Muscle layer of duodenum (tissue), 2 donors: ENCODE data around the gene ITPR1.

Experiments used
- H3K27ac ChIP-seq: one replicate; pipeline ENCODE4 v1.7.0; 2013; ENCODE audit warnings: mild to moderate bottlenecking, low read length
- H3K27me3 ChIP-seq: one replicate; pipeline ENCODE4 v1.7.0; 2013; ENCODE audit warnings: low read depth, mild to moderate bottlenecking, control low read depth, low read length
- H3K36me3 ChIP-seq, 2 donors: one replicate each; pipeline ENCODE4 v1.7.0; 2013; ENCODE audit warnings: low read length in 2 of 2, control low read depth in 1 of 2, mild to moderate bottlenecking in 1 of 2; ENCODE audit not compliant: insufficient read depth in 2 of 2, control insufficient read depth in 1 of 2
- H3K4me1 ChIP-seq, 2 donors: one replicate each; pipeline ENCODE4 v1.7.0; 2013; ENCODE audit warnings: low read length in 2 of 2, mild to moderate bottlenecking in 2 of 2, control low read depth in 1 of 2, moderate library complexity in 1 of 2; ENCODE audit not compliant: insufficient read depth in 2 of 2, control insufficient read depth in 1 of 2
- H3K4me3 ChIP-seq, 2 donors: one replicate each; pipeline ENCODE4 v1.7.0; 2013; ENCODE audit warnings: low read length in 2 of 2, low read depth in 1 of 2, mild to moderate bottlenecking in 1 of 2
- H3K9me3 ChIP-seq, 2 donors: one replicate each; pipeline ENCODE4 v1.7.0; 2013; ENCODE audit warnings: low read length in 2 of 2, control low read depth in 1 of 2, mild to moderate bottlenecking in 1 of 2; ENCODE audit not compliant: control insufficient read depth in 1 of 2
- donor health status: healthy.

ITPR1 gene

GRCh38 chr3:4564928-4565586 lies 71.9 kb downstream of the ITPR1 start:
- Histone ChIP-seq H3K4me3 (no peak overlapping the region), H3K36me3 (no peaks in the 10 kb centered on the region), H3K27me3 (no peaks in the 10 kb centered on the region), H3K27ac (no peak overlapping the region), H3K4me1 (peaks cover 0 to 10% of the 10 kb centered on the region in 2 donors), H3K9me3 (no peaks in the 10 kb centered on the region)

DNA sequence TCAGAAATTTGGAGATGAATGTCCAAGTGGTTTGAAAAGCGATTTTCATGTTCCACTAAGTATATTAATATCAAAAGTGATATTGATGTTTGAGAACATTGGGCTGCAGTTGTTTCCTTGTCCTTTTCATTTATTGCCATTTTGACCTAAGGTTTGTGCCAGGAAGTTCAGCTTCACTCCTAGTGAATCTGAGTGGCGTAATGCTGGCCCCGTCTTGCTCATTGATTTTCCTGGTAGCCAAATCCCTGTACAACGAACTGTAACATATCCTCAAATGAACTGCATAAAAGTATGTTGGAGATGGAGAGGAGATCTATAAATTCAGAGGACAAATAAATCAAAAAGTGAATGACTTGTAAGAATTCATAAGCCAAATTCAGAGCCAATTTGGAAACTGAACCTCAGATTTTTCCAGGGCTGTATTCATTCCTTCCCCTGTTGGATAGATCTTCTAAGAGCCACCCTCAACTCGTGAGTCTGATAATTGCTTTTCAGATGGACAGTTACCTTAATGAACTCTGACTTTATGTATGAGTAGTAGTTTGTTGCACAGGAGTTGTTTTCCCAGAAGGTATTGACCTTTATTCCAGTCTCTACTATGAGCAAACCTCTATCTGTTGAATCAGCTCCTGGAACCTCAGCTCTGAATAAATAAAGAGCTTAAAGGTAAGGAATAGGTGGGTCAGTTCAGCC lies 72.8 kb downstream of the ITPR1 start:
- no peak overlapping the region for H3K27ac ChIP-seq
- H3K4me3 ChIP-seq = no peak overlapping the region
- no peaks in the 10 kb centered on the region for H3K9me3 ChIP-seq
- no peaks in the 10 kb centered on the region for H3K27me3 ChIP-seq
- peaks cover 0 to 10% of the 10 kb centered on the region in 2 donors for H3K4me1 ChIP-seq
- H3K36me3 ChIP-seq = no peaks in the 10 kb centered on the region

DNA sequence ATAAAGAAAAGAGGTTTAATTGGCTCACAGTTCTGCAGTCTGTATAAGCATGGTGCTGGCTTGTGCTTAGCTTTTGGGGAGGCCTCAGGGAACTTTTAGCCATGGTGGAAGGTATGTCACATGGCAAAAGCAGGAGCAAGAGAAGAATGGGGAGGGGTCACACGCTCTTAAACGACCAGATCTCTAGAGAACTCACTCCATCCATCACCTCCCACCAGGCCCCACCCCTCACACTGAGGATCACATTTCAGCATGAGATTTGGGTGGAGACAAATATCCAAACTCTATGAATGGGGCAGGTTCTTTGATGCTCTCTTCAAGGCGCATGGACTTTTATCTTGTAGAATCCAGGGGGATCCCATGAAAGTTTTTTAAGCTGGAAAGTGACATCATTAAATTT lies 75.7 kb downstream of the ITPR1 start:
- H3K27ac ChIP-seq = no peak overlapping the region
- no peaks in the 10 kb centered on the region for H3K4me1 ChIP-seq
- no peaks in the 10 kb centered on the region for H3K27me3 ChIP-seq
- H3K9me3 ChIP-seq = no peaks in the 10 kb centered on the region
- no peaks in the 10 kb centered on the region for H3K36me3 ChIP-seq
- H3K4me3 ChIP-seq = no peak overlapping the region

DNA sequence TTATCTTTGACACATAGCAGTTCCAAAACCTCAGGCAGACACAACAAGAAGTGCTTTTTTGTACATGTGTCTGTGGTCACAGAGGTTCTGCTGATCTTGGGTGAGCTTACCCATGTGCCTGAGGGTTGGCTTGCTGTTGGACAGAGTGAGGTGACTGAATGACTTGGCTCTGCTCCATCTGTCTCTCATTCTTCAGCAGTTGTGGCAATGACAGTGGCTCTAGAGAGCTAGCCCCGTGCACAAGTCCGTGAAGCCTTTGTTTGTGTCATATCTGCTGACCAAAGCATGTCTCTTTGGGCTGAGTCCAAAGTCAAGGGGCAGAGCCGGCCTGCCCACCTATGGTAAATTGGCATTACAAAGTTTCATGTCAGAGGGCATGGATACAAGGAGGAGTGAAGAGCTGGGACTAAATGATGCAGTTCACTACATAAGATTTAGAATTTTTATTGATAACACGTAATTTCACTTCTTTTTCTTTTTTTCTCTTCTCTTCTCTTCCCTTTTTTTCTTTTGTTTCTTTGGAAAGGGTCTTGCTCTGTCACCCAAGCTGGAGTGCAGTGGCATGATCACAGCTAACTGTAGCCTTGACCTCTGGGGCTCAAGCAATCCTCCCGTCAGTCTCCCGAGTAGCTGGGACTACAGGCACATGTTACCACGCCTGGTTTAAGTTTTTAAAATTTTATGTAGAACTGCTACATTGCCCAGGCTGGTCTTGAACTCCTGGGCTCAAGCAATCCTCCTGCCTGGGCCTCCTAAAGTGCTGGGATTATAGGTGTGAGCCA lies 77.9 kb downstream of the ITPR1 start:
- Histone ChIP-seq H3K4me1 (no peaks in the 10 kb centered on the region), H3K36me3 (no peaks in the 10 kb centered on the region), H3K27me3 (no peaks in the 10 kb centered on the region), H3K4me3 (no peak overlapping the region), H3K27ac (no peak overlapping the region), H3K9me3 (no peaks in the 10 kb centered on the region)

DNA sequence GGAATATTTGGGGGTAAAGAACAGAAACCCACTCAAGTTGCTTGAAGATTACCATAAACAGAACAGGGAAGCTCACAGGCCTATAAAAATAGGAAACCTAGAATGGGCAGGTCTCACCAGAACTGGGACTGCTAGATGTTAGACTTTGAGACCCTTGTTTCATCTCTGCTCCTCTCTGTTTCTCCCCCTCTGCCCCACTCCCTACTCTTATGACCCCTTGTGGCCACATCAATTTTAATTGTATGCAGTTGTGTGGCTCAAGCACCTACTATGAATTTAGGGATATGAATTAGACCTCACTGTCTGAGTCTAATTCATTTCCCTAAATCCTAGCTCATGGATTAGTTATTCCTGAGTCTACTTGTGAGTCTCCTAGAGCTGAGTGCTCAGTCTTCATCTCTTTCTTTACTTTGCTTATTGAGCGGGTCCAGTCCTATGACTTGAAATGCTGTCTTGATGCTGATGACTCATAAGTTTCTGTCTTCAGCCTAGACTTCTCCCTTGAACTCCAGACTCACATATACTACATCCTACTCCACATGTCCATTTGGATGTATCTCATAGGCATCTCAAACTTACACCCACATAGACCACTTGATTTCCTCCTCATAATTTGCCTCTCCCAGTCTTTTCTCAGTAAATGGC lies 78.7 kb downstream of the ITPR1 start:
- H3K36me3 ChIP-seq = no peaks in the 10 kb centered on the region
- H3K27me3 ChIP-seq = no peaks in the 10 kb centered on the region
- no peaks in the 10 kb centered on the region for H3K9me3 ChIP-seq
- no peaks in the 10 kb centered on the region for H3K4me1 ChIP-seq
- H3K4me3 ChIP-seq = no peak overlapping the region
- no peak overlapping the region for H3K27ac ChIP-seq

- Histone ChIP-seq H3K27ac (no peak overlapping the region), H3K4me1 (no peaks in the 10 kb centered on the region), H3K27me3 (no peaks in the 10 kb centered on the region), H3K36me3 (no peaks in the 10 kb centered on the region), H3K9me3 (no peaks in the 10 kb centered on the region), H3K4me3 (no peak overlapping the region)
These were observed 80.0 kb downstream of the ITPR1 start for GRCh38 chr3:4573153-4573552.

GRCh38 chr3:4574426-4574965 lies 81.3 kb downstream of the ITPR1 start:
- H3K36me3 ChIP-seq = no peaks in the 10 kb centered on the region
- no peaks in the 10 kb centered on the region for H3K27me3 ChIP-seq
- H3K9me3 ChIP-seq = no peaks in the 10 kb centered on the region
- no peak overlapping the region for H3K4me3 ChIP-seq
- H3K27ac ChIP-seq = no peak overlapping the region
- H3K4me1 ChIP-seq = no peaks in the 10 kb centered on the region

GRCh38 chr3:4575381-4575780 lies 82.2 kb downstream of the ITPR1 start:
- H3K4me3 ChIP-seq = no peak overlapping the region
- no peaks in the 10 kb centered on the region for H3K36me3 ChIP-seq
- no peaks in the 10 kb centered on the region for H3K9me3 ChIP-seq
- H3K4me1 ChIP-seq = peaks cover 0 to under 1% of the 10 kb centered on the region in 2 donors
- H3K27ac ChIP-seq = no peak overlapping the region
- H3K27me3 ChIP-seq = no peaks in the 10 kb centered on the region

- H3K36me3 ChIP-seq = no peaks in the 10 kb centered on the region
- peaks cover 1 to 11% of the 10 kb centered on the region in 2 donors for H3K4me1 ChIP-seq
- H3K4me3 ChIP-seq = no peak overlapping the region
- no peak overlapping the region for H3K27ac ChIP-seq
- no peaks in the 10 kb centered on the region for H3K9me3 ChIP-seq
- no peaks in the 10 kb centered on the region for H3K27me3 ChIP-seq
These were observed 84.6 kb downstream of the ITPR1 start for GRCh38 chr3:4577721-4578120.

DNA sequence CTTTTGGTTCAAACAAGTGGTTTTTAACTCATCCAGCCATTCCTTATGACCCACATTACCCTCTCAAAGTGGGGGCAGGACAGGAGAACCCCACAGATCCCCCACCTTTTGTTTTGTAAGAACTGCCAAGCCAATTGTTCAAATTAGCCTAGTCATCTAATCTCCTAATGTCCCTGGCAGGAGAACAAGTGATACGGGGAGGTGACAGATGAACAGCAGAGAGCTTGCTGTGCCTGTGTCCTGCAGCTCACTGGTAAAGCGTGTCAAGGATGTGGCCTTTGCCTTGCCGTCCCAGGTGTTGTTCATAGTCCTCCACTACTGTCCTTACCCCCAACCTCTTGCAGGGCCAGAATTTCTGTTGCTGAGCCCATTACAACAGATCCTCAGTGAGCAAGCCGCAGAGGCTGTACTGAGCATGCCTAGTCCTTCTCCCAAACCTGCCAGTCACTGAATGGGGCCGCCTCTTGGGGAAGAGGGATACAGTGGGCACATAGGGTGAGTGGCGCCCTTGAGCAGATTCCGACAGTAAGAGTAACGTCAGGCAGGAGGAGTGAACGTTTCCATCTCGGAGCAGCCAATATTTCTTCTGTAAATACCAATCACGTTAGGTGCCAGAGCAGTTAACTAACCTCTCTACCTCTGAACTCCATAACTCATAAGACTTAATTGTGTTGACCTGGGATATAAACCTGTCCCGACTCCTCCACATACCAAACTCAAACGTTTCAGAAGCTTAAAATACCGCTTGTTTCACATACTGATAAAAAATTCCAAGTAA lies 87.4 kb downstream of the ITPR1 start:
- Histone ChIP-seq H3K36me3 (no peaks in the 10 kb centered on the region), H3K27ac (no peak overlapping the region), H3K4me3 (no peak overlapping the region), H3K4me1 (peaks cover 11 to 14% of the 10 kb centered on the region in 2 donors), H3K9me3 (no peaks in the 10 kb centered on the region), H3K27me3 (no peaks in the 10 kb centered on the region)
